ENCODE data around the gene VAV3. TPM values are rescaled to one million over a fixed set of nuclear protein-coding genes. Genes with fewer than 3 reads are reported as not detected.

Gene VAV3
- polyA plus RNA-seq, 3 donors = 5.4 to 9.2 (median 9.0) TPM

DNA sequence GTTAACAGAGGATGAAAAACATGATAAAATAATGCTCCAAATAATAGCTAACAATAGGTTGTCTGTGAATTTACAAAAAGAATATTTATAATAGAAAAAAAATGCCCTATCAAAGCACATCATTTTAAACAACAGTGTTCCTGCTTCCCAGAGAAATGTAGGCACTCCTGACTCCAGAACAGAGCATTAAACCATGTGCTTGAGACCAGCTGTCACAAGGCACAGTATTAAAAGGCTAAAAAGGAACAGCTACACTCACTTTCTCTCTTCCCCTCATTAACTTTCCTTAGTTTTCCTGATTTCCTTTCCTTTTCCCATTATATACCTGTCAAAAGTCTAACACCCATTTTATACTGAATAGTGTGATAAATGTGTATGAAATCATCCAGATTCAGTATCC lies 10.9 kb downstream of the VAV3 start:
- no peak overlapping the region for H2AFZ ChIP-seq (ENCODE audit: insufficient read depth, low read depth, low read length, poor library complexity, severe bottlenecking)
- H3K79me2 ChIP-seq (ENCODE audit: insufficient read depth, low read length) = peaks cover 99% of the 10 kb centered on the region
- TF ChIP-seq, protein P1, sequence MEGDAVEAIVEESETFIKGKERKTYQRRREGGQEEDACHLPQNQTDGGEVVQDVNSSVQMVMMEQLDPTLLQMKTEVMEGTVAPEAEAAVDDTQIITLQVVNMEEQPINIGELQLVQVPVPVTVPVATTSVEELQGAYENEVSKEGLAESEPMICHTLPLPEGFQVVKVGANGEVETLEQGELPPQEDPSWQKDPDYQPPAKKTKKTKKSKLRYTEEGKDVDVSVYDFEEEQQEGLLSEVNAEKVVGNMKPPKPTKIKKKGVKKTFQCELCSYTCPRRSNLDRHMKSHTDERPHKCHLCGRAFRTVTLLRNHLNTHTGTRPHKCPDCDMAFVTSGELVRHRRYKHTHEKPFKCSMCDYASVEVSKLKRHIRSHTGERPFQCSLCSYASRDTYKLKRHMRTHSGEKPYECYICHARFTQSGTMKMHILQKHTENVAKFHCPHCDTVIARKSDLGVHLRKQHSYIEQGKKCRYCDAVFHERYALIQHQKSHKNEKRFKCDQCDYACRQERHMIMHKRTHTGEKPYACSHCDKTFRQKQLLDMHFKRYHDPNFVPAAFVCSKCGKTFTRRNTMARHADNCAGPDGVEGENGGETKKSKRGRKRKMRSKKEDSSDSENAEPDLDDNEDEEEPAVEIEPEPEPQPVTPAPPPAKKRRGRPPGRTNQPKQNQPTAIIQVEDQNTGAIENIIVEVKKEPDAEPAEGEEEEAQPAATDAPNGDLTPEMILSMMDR (IDR thresholded peaks at IDR 0.05) = no peak
- H3K4me3 ChIP-seq (replicated peaks in 1 of 3; ENCODE audit: low read depth in 2 of 3, low read length in 3 of 3) = no peak overlapping the region
- no peak overlapping the region for H3K4me3 Mint-ChIP-seq
- H3K4me1 ChIP-seq (ENCODE audit: control insufficient read depth in 1 of 2, insufficient read depth in 2 of 2, low read length in 2 of 2) = peaks cover 42 to 55% of the 10 kb centered on the region in 2 donors
- H3K4me1 Mint-ChIP-seq = peaks cover 47% of the 10 kb centered on the region
- DNase-seq = no peak
- no peak overlapping the region for H3K27ac ChIP-seq (ENCODE audit: low read depth in 1 of 2, low read length in 2 of 2)
- H3K9me3 Mint-ChIP-seq = no peaks in the 10 kb centered on the region
- intact Hi-C loops (cut with micrococcal nuclease) = no loop called here
- H3K4me2 ChIP-seq (replicated peaks; ENCODE audit: extremely low read depth, low read length, poor library complexity, severe bottlenecking) = no peak overlapping the region
- peaks cover 0 to 2% of the 10 kb centered on the region in 2 donors for H3K36me3 Mint-ChIP-seq
- no peaks in the 10 kb centered on the region for H3K27me3 Mint-ChIP-seq (ENCODE audit: low read depth in 3 of 3)
- no peaks in the 10 kb centered on the region for H3K36me3 ChIP-seq (replicated peaks in 1 of 2; ENCODE audit: control insufficient read depth in 1 of 2, insufficient read depth in 2 of 2, low read length in 2 of 2)
- H3K27me3 ChIP-seq (ENCODE audit: control insufficient read depth in 2 of 2, insufficient read depth in 2 of 2, low read length in 2 of 2) = no peaks in the 10 kb centered on the region
- no peaks in the 10 kb centered on the region for H3K9me3 ChIP-seq (replicated peaks in 1 of 2; ENCODE audit: control insufficient read depth in 1 of 2, insufficient read depth in 1 of 2, low read length in 2 of 2)
- H4K20me1 ChIP-seq (ENCODE audit: insufficient read depth, low read length) = peaks cover 56% of the 10 kb centered on the region
- peak overlapping the region in 2 of 7 donors; percentile 34 to 55 for H3K27ac Mint-ChIP-seq
- H3K9ac ChIP-seq (ENCODE audit: insufficient read depth, low read length, poor library complexity, severe bottlenecking) = no peak overlapping the region

GRCh38 chr1:107953556-107953955 lies 11.4 kb downstream of the VAV3 start:
- H4K20me1 ChIP-seq (ENCODE audit: insufficient read depth, low read length) = peaks cover 53% of the 10 kb centered on the region
- H3K9ac ChIP-seq (ENCODE audit: insufficient read depth, low read length, poor library complexity, severe bottlenecking) = no peak overlapping the region
- no peak overlapping the region for H2AFZ ChIP-seq (ENCODE audit: insufficient read depth, low read depth, low read length, poor library complexity, severe bottlenecking)
- no peaks in the 10 kb centered on the region for H3K36me3 ChIP-seq (replicated peaks in 1 of 2; ENCODE audit: control insufficient read depth in 1 of 2, insufficient read depth in 2 of 2, low read length in 2 of 2)
- Mint-ChIP-seq H3K27ac (peak overlapping the region in 5 of 7 donors; percentile 43 to 69 (median 55)), H3K4me1 (peaks cover 51% of the 10 kb centered on the region), H3K36me3 (peaks cover 0 to 2% of the 10 kb centered on the region in 2 donors), H3K27me3 (ENCODE audit: low read depth in 3 of 3) (no peaks in the 10 kb centered on the region), H3K4me3 (no peak overlapping the region), H3K9me3 (no peaks in the 10 kb centered on the region)
- H3K9me3 ChIP-seq (replicated peaks in 1 of 2; ENCODE audit: control insufficient read depth in 1 of 2, insufficient read depth in 1 of 2, low read length in 2 of 2) = no peaks in the 10 kb centered on the region
- intact Hi-C loops (cut with micrococcal nuclease) = no loop called here
- no peak overlapping the region for H3K4me2 ChIP-seq (replicated peaks; ENCODE audit: extremely low read depth, low read length, poor library complexity, severe bottlenecking)
- no peak for DNase-seq
- H3K79me2 ChIP-seq (ENCODE audit: insufficient read depth, low read length) = peaks cover 99% of the 10 kb centered on the region
- peak overlapping the region in 1 of 2 donors; percentile 46 for H3K27ac ChIP-seq (ENCODE audit: low read depth in 1 of 2, low read length in 2 of 2)
- TF ChIP-seq, protein P1 (IDR thresholded peaks at IDR 0.05) = no peak
- WGBS (ENCODE audit: insufficient coverage) = no CpG with 5 or more reads among the region's 3 CpGs
- H3K4me3 ChIP-seq (replicated peaks in 1 of 3; ENCODE audit: low read depth in 2 of 3, low read length in 3 of 3) = no peak overlapping the region
- peaks cover 43 to 61% of the 10 kb centered on the region in 2 donors for H3K4me1 ChIP-seq (ENCODE audit: control insufficient read depth in 1 of 2, insufficient read depth in 2 of 2, low read length in 2 of 2)
- H3K27me3 ChIP-seq (ENCODE audit: control insufficient read depth in 2 of 2, insufficient read depth in 2 of 2, low read length in 2 of 2) = no peaks in the 10 kb centered on the region

All from CD14-positive monocyte (primary cell).